DMS114 treated with DMSO at 0.1 percent for 48 hours (cell line): ENCODE results near the gene RABL3.
A peak's percentile ranks its signal among the peaks of the same experiment; 100 is the strongest.
"Not testable (repeated sequence)": the region's sequence is repeated elsewhere in the genome, so short reads cannot be mapped to it uniquely, and the experiment has no call there.

Experiments used
- DNase-seq: peaks from one replicate; lab custom pipeline; 2025; ENCODE audit not compliant: unreplicated experiment; lab: John Stamatoyannopoulos, UW

Gene RABL3

GRCh38 chr3:120742198-120742848 is at the start of gene RABL3, which contains the start of gene GTF2E1:
Gene RABL3, minus strand, starts transcription at chr3:120742516. Its CDS starts 9 bp downstream, at chr3:120742507.
Gene GTF2E1, plus strand, starts transcription at chr3:120742744. Its CDS starts 7,809 bp downstream, at chr3:120750553.
- peak; percentile 99 for DNase-seq

GRCh38 chr3:120791913-120792312 is 49.6 kb upstream of the RABL3 start:
- DNase-seq = no peak

- no peak for DNase-seq
These were observed 48.7 kb upstream of the RABL3 start for GRCh38 chr3:120791010-120791409.

- DNase-seq = not testable (repeated sequence)
These were observed 43.5 kb upstream of the RABL3 start for GRCh38 chr3:120785832-120786231.

- DNase-seq = no peak
These were observed 38.7 kb upstream of the RABL3 start for GRCh38 chr3:120780977-120781376.

- DNase-seq = no peak
These were observed 36.5 kb upstream of the RABL3 start for GRCh38 chr3:120778776-120779175.

GRCh38 chr3:120775411-120775810 is 33.1 kb upstream of the RABL3 start:
- no peak for DNase-seq

GRCh38 chr3:120773932-120774331 is 31.6 kb upstream of the RABL3 start:
- no peak for DNase-seq

- DNase-seq = no peak
These were observed 29.8 kb upstream of the RABL3 start for GRCh38 chr3:120772081-120772480.

GRCh38 chr3:120770891-120771290 is 28.6 kb upstream of the RABL3 start:
- no peak for DNase-seq

GRCh38 chr3:120769436-120769835 is 27.1 kb upstream of the RABL3 start:
- DNase-seq = no peak

- no peak for DNase-seq
These were observed 24.8 kb upstream of the RABL3 start for GRCh38 chr3:120767106-120767505.

GRCh38 chr3:120766576-120766975 is 24.3 kb upstream of the RABL3 start:
- no peak for DNase-seq

GRCh38 chr3:120765830-120766493 is 23.6 kb upstream of the RABL3 start:
- DNase-seq = no peak

- no peak for DNase-seq
These were observed 21.9 kb upstream of the RABL3 start for GRCh38 chr3:120764206-120764605.

GRCh38 chr3:120763601-120764000 is 21.3 kb upstream of the RABL3 start:
- no peak for DNase-seq

- no peak for DNase-seq
These were observed 20.3 kb upstream of the RABL3 start for GRCh38 chr3:120762615-120763014.

- DNase-seq = not testable (repeated sequence)
These were observed 16.2 kb upstream of the RABL3 start for GRCh38 chr3:120758551-120758950.

GRCh38 chr3:120756061-120756460 is 13.7 kb upstream of the RABL3 start:
- no peak for DNase-seq

- DNase-seq = no peak
These were observed 11.5 kb upstream of the RABL3 start for GRCh38 chr3:120753810-120754209.

GRCh38 chr3:120752865-120753264 is 10.5 kb upstream of the RABL3 start:
- DNase-seq = no peak

- DNase-seq = no peak
These were observed 9.9 kb upstream of the RABL3 start for GRCh38 chr3:120752230-120752629.

- DNase-seq = no peak
These were observed 7.5 kb upstream of the RABL3 start for GRCh38 chr3:120749843-120750242.
